H9 (cell line): ENCODE data around the gene DYRK2. TPM values are rescaled to one million over a fixed set of nuclear protein-coding genes. Genes with fewer than 3 reads are reported as not detected.

ENCODE experiments used
- DNase-seq: peaks from one replicate; pipeline ENCODE4 v3.0.0-alpha.2; 2017
- H2AFZ ChIP-seq: one replicate; pipeline ENCODE4 v1.6.1; 2013; ENCODE audit warnings: mild to moderate bottlenecking, low read length, control low read depth, moderate library complexity
- H2AK5ac ChIP-seq: 2 replicates; pipeline ENCODE4 v1.6.1; 2013; ENCODE audit warnings: low read length, control low read depth, mixed read lengths; ENCODE audit not compliant: insufficient read length
- H2BK120ac ChIP-seq: one replicate; pipeline ENCODE4 v1.6.1; 2013; ENCODE audit warnings: low read depth, mild to moderate bottlenecking, low read length, control low read depth, inconsistent platforms; ENCODE audit not compliant: poor library complexity, severe bottlenecking
- H2BK12ac ChIP-seq: 2 replicates; pipeline ENCODE4 v1.6.1; 2013; ENCODE audit warnings: low read length, control low read depth, mixed read lengths, low read depth; ENCODE audit not compliant: insufficient read length
- H2BK15ac ChIP-seq: 2 replicates; pipeline ENCODE4 v1.6.1; 2013; ENCODE audit warnings: low read depth, low read length, control low read depth
- H2BK20ac ChIP-seq: one replicate; pipeline ENCODE4 v1.6.1; 2013; ENCODE audit warnings: low read depth, mild to moderate bottlenecking, low read length, control low read depth, inconsistent platforms; ENCODE audit not compliant: poor library complexity, severe bottlenecking
- H2BK5ac ChIP-seq: 2 replicates; pipeline ENCODE4 v1.6.1; 2013; ENCODE audit warnings: low read length, control low read depth, mixed read lengths; ENCODE audit not compliant: insufficient read length
- H3K14ac ChIP-seq: 2 replicates; pipeline ENCODE4 v1.6.1; 2013; ENCODE audit warnings: low read length, control low read depth; ENCODE audit not compliant: insufficient read depth
- H3K18ac ChIP-seq: 2 replicates; pipeline ENCODE4 v1.6.1; 2013; ENCODE audit warnings: low read depth, mild to moderate bottlenecking, mixed read lengths, low read length, control low read depth; ENCODE audit not compliant: insufficient read length
- H3K23ac ChIP-seq: 2 replicates; pipeline ENCODE4 v1.6.1; 2013; ENCODE audit warnings: low read length, control low read depth, mixed read lengths, low read depth; ENCODE audit not compliant: insufficient read length
- H3K23me2 ChIP-seq: 2 replicates; pipeline ENCODE4 v1.6.1; 2013; ENCODE audit warnings: low read depth, mild to moderate bottlenecking, mixed read lengths, low read length, control low read depth; ENCODE audit not compliant: insufficient read length, poor library complexity, severe bottlenecking
- H3K27ac ChIP-seq: 2 replicates; pipeline ENCODE4 v1.5.1; 2013; ENCODE audit warnings: low read length, control low read depth, mixed read lengths, low read depth; ENCODE audit not compliant: insufficient read length
- H3K27me3 ChIP-seq: 2 replicates; pipeline ENCODE4 v1.6.1; 2013; ENCODE audit warnings: low read length, control low read depth, inconsistent platforms; ENCODE audit not compliant: insufficient read depth
- H3K4ac ChIP-seq: 2 replicates; pipeline ENCODE4 v1.6.1; 2013; ENCODE audit warnings: low read depth, mild to moderate bottlenecking, control low read depth, inconsistent platforms, low read length, moderate library complexity
- H3K4me1 ChIP-seq: 2 replicates; pipeline ENCODE4 v1.6.1; 2013; ENCODE audit warnings: low read length, control low read depth, inconsistent platforms; ENCODE audit not compliant: insufficient read depth
- H3K4me2 ChIP-seq: 2 replicates; pipeline ENCODE4 v1.6.1; 2013; ENCODE audit warnings: low read length, control low read depth, mixed read lengths; ENCODE audit not compliant: insufficient read length, insufficient read depth
- H3K56ac ChIP-seq: 2 replicates; pipeline ENCODE4 v1.6.1; 2013; ENCODE audit warnings: low read depth, mild to moderate bottlenecking, mixed read lengths, low read length, control low read depth; ENCODE audit not compliant: insufficient read length
- H3K79me1 ChIP-seq: 2 replicates; pipeline ENCODE4 v1.6.1; 2013; ENCODE audit warnings: low read depth, mild to moderate bottlenecking, moderate library complexity, low read length, control low read depth, inconsistent platforms; ENCODE audit not compliant: insufficient read depth, poor library complexity, severe bottlenecking
- H3K79me2 ChIP-seq: 2 replicates; pipeline ENCODE4 v1.6.1; 2013; ENCODE audit warnings: low read length, control low read depth, inconsistent platforms; ENCODE audit not compliant: insufficient read depth
- H3K9ac ChIP-seq: 2 replicates; pipeline ENCODE4 v1.6.1; 2013; ENCODE audit warnings: low read length, control low read depth, mixed read lengths; ENCODE audit not compliant: insufficient read length; ENCODE audit errors: extremely low read depth
- H3K9me3 ChIP-seq: one replicate; pipeline ENCODE4 v1.6.1; 2013; ENCODE audit warnings: low read depth, low read length, inconsistent platforms; ENCODE audit not compliant: control insufficient read depth
- H3T11ph ChIP-seq: one replicate; pipeline ENCODE4 v1.6.1; 2013; ENCODE audit warnings: mild to moderate bottlenecking, low read length, control low read depth, inconsistent platforms
- H4K20me1 ChIP-seq: one replicate; pipeline ENCODE4 v1.6.1; 2013; ENCODE audit not compliant: control insufficient read depth, insufficient read length, insufficient read depth
- H4K5ac ChIP-seq: 2 replicates; pipeline ENCODE4 v1.6.1; 2013; ENCODE audit warnings: low read depth, mild to moderate bottlenecking, mixed read lengths, low read length, control low read depth; ENCODE audit not compliant: insufficient read length
- H4K8ac ChIP-seq: replicated peaks from 2 replicates; pipeline ENCODE4 v1.6.1; 2013; ENCODE audit warnings: low read length, control low read depth, mixed read lengths, low read depth; ENCODE audit not compliant: insufficient read length
- H4K91ac ChIP-seq: 2 replicates; pipeline ENCODE4 v1.6.1; 2013; ENCODE audit warnings: low read depth, mild to moderate bottlenecking, moderate library complexity, mixed read lengths, low read length, control low read depth; ENCODE audit not compliant: insufficient read length
- H3K27ac Mint-ChIP-seq, 3 experiments: 2 replicates in 2 of 3; 3 replicates in 1 of 3; pipeline ENCODE4 v1.8.0; 2020 to 2021; ENCODE audit warnings: mixed read lengths in 3 of 3, mild to moderate bottlenecking in 1 of 3, moderate library complexity in 1 of 3
- H3K27me3 Mint-ChIP-seq: 2 replicates; pipeline ENCODE4 v1.8.0; 2021; ENCODE audit warnings: low read depth, mild to moderate bottlenecking, moderate library complexity, mixed read lengths
- H3K36me3 Mint-ChIP-seq, 3 experiments: 2 replicates in 2 of 3; 3 replicates in 1 of 3; pipeline ENCODE4 v1.8.0; 2020 to 2021; ENCODE audit warnings: low read depth in 3 of 3, mixed read lengths in 3 of 3; ENCODE audit not compliant: insufficient read depth in 1 of 3
- H3K4me1 Mint-ChIP-seq, 2 experiments: 2 replicates each; pipeline ENCODE4 v1.8.0; 2020; ENCODE audit warnings: mixed read lengths in 2 of 2
- H3K4me3 Mint-ChIP-seq, 2 experiments: 2 replicates in 1 of 2; 3 replicates in 1 of 2; pipeline ENCODE4 v1.8.0; 2020 to 2021; ENCODE audit warnings: mild to moderate bottlenecking in 2 of 2, mixed read lengths in 2 of 2, moderate library complexity in 1 of 2
- H3K9me3 Mint-ChIP-seq, 2 experiments: 2 replicates in 1 of 2; 3 replicates in 1 of 2; pipeline ENCODE4 v1.8.0; 2020; ENCODE audit warnings: mild to moderate bottlenecking in 2 of 2, mixed read lengths in 2 of 2, moderate library complexity in 1 of 2
- WGBS: extraction: QIAGEN DNeasy Blood & Tissue Kit; methylation state at CpG from one replicate; pipeline ENCODE4 v1.1.7; 2013; ENCODE audit warnings: missing lambda C conversion rate, low lambda C conversion rate, mixed read lengths; ENCODE audit not compliant: insufficient read length; ENCODE audit errors: extremely low coverage; 5-methylcytosine and 5-hydroxymethylcytosine counted together
- total RNA-seq: library from RNA; stranded (reverse); gene quantifications from 2 replicates; pipeline ENCODE4 v1.2.1, GENCODE V29; 2021
- TF ChIP-seq, protein P1 (sequence below): fragments of 200-600 bp; sonication (generic); conservative IDR thresholded peaks from 3 replicates; pipeline ENCODE4 v1.8.0; 2021; ENCODE audit warnings: antibody characterized with exemption, mild to moderate bottlenecking

Gene DYRK2
- total RNA-seq, 1 experiment from 2014 or later: 40.6 TPM

DNA sequence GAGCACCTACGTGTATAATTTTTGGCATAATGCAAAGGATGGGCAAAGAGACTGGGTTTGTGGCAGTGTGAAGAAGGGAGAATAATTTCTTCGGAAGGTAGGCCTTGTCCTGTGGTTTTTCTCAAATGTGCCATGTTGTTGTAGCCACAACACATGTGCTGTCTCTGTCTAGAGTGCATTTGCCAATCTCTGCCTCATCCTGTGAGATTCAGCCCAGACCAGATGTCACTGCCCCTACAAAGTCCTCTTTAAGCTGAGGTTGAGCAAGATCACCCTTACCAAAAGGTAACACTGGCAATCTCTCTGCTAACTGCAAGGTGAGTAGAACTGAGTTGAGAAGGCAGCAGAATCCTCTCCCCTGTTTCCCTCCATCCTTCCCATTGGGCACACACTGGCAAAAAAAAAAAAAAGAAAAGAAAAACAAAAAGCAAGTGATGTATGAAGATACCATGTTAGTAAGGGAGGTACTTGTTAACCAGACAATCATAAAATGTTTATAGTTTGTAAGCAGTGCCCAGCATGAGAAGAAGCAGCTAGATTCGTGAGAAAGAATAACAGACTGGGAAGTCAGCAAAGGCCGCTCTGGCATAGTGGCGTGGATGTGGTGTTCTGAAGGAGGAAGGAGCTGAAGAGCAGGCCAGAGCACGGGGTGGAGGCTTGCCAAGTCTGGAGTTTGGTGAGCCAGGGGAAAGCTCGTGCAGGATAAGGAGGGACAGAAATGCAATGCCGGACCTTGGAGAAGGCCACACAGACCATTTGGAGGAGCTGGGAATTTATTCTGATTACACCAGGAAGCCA lies 18.9 kb downstream of the DYRK2 start:
- Histone ChIP-seq H3K27me3 (no peaks in the 10 kb centered on the region), H3K18ac (no peak overlapping the region), H3K4me2 (no peak overlapping the region), H3K23ac (no peak overlapping the region), H3T11ph (no peak overlapping the region), H3K79me2 (0 out of 2 replicates have a peak, but pooled peaks cover 2% of the 10 kb centered on the region), H3K27ac (no peak overlapping the region), H3K4me1 (no peaks in the 10 kb centered on the region; the same call in 1 of the 2 replicates), H3K9ac (no peak overlapping the region), H3K9me3 (no peaks in the 10 kb centered on the region), H4K5ac (no peak overlapping the region), H2BK120ac (no peak overlapping the region), H3K14ac (no peak overlapping the region), H2AK5ac (no peak overlapping the region), H3K23me2 (no peaks in the 10 kb centered on the region), H2BK20ac (no peak overlapping the region), H4K8ac (no peak overlapping the region), H4K20me1 (no peaks in the 10 kb centered on the region), H3K79me1 (no peaks in the 10 kb centered on the region), H2AFZ (no peak overlapping the region), H4K91ac (no peak overlapping the region), H3K56ac (no peak overlapping the region), H2BK12ac (no peak overlapping the region), H2BK15ac (no peak overlapping the region), H3K4ac (no peak overlapping the region), H2BK5ac (no peak overlapping the region)
- no peak for DNase-seq
- Mint-ChIP-seq H3K27me3 (no peaks in the 10 kb centered on the region), H3K27ac (peak overlapping the region in 1 of 3 experiments; percentile 64; a peak in 2 of 7 replicates), H3K9me3 (peaks cover 5 to 8% of the 10 kb centered on the region in 2 experiments), H3K4me1 (peaks cover 6% of the 10 kb centered on the region in 2 experiments), H3K4me3 (no peak overlapping the region), H3K36me3 (peaks cover 8 to 17% (median 9%) of the 10 kb centered on the region in 3 experiments)
- TF ChIP-seq, protein P1, sequence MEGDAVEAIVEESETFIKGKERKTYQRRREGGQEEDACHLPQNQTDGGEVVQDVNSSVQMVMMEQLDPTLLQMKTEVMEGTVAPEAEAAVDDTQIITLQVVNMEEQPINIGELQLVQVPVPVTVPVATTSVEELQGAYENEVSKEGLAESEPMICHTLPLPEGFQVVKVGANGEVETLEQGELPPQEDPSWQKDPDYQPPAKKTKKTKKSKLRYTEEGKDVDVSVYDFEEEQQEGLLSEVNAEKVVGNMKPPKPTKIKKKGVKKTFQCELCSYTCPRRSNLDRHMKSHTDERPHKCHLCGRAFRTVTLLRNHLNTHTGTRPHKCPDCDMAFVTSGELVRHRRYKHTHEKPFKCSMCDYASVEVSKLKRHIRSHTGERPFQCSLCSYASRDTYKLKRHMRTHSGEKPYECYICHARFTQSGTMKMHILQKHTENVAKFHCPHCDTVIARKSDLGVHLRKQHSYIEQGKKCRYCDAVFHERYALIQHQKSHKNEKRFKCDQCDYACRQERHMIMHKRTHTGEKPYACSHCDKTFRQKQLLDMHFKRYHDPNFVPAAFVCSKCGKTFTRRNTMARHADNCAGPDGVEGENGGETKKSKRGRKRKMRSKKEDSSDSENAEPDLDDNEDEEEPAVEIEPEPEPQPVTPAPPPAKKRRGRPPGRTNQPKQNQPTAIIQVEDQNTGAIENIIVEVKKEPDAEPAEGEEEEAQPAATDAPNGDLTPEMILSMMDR: no peak
- no CpG with 5 or more reads among the region's 8 CpGs for WGBS
